Esophagus muscularis mucosa (tissue), 4 donors: ENCODE measurements around the gene HEXIM2. TPM values are rescaled to one million over a fixed set of nuclear protein-coding genes. Genes with fewer than 3 reads are reported as not detected.

ENCODE experiments used
- DNase-seq: peaks from one replicate; pipeline ENCODE4 v3.0.0-alpha.2; 2017; ENCODE audit errors: extremely low spot score
- H3K27ac ChIP-seq, 4 donors: fragments of 200-600 bp; sonication (generic); replicated peaks in 1 of 4; 1 replicate in 3 of 4; 2 replicates in 1 of 4; pipeline ENCODE4 v1.5.1; 2016 to 2019; ENCODE audit warnings: mild to moderate bottlenecking in 1 of 4
- H3K27me3 ChIP-seq, 4 donors: fragments of 200-600 bp; sonication (generic); one replicate each; pipeline versions ENCODE4 v1.5.1 to v1.6.0; 2016 to 2019
- H3K36me3 ChIP-seq, 4 donors: fragments of 200-600 bp; sonication (generic); one replicate each; pipeline ENCODE4 v1.5.1; 2016 to 2019
- H3K4me1 ChIP-seq, 4 donors: fragments of 200-600 bp; sonication (generic); one replicate each; pipeline ENCODE4 v1.5.1; 2016 to 2019
- H3K4me3 ChIP-seq, 4 donors: fragments of 200-600 bp; sonication (generic); 1 replicate in 2 of 4; 2 replicates in 2 of 4; pipeline ENCODE4 v1.5.1; 2016 to 2019; ENCODE audit warnings: mild to moderate bottlenecking in 4 of 4, moderate library complexity in 1 of 4
- H3K9me3 ChIP-seq, 4 donors: fragments of 200-600 bp; sonication (generic); 1 replicate in 3 of 4; 2 replicates in 1 of 4; pipeline ENCODE4 v1.5.1; 2016 to 2019
- EP300 ChIP-seq: sonication (generic); formaldehyde crosslinking; IDR thresholded peaks from one replicate; pipeline ENCODE4 v1.6.1; 2017; ENCODE audit warnings: antibody characterized with exemption
- POLR2A ChIP-seq: fragments of 450-650 bp; IDR thresholded peaks from one replicate; pipeline ENCODE4 v1.6.1; 2017; ENCODE audit warnings: antibody characterized with exemption, moderate library complexity, mild to moderate bottlenecking, low read depth
- POLR2AphosphoS5 ChIP-seq, 2 donors: sonication (generic); formaldehyde crosslinking; IDR thresholded peaks; one replicate each; pipeline ENCODE4 v1.6.1; 2017; ENCODE audit warnings: antibody characterized with exemption in 2 of 2
- WGBS: methylation state at CpG from one replicate; pipeline ENCODE4 v1.1.5; 2018; 5-methylcytosine and 5-hydroxymethylcytosine counted together
- intact Hi-C: fragments of 100-400 bp; cut with DNase I; formaldehyde crosslinking; loops from one replicate; pipeline ENCODE4 v1.15.1; 2023
- total RNA-seq, 4 donors: library from RNA; depleted of rRNA; stranded (reverse); fragments of >200 nt; gene quantifications; one replicate each; pipeline versions ENCODE4 v1.1.0 to v1.2.1, GENCODE V29; 2016
- TF ChIP-seq, protein P1 (sequence below), 3 experiments: fragments of 200-600 bp in 2 of 3; fragments of 450-650 bp in 1 of 3; sonication (generic) in 2 of 3; IDR thresholded peaks; one replicate each; pipeline ENCODE4 v1.5.1; 2017 to 2019; ENCODE audit warnings: antibody characterized with exemption in 3 of 3, mild to moderate bottlenecking in 2 of 3, moderate library complexity in 1 of 3

Gene HEXIM2
- total RNA-seq, 4 donors from 2014 or later, result 4.0 to 8.4 (median 7.0) TPM

DNA sequence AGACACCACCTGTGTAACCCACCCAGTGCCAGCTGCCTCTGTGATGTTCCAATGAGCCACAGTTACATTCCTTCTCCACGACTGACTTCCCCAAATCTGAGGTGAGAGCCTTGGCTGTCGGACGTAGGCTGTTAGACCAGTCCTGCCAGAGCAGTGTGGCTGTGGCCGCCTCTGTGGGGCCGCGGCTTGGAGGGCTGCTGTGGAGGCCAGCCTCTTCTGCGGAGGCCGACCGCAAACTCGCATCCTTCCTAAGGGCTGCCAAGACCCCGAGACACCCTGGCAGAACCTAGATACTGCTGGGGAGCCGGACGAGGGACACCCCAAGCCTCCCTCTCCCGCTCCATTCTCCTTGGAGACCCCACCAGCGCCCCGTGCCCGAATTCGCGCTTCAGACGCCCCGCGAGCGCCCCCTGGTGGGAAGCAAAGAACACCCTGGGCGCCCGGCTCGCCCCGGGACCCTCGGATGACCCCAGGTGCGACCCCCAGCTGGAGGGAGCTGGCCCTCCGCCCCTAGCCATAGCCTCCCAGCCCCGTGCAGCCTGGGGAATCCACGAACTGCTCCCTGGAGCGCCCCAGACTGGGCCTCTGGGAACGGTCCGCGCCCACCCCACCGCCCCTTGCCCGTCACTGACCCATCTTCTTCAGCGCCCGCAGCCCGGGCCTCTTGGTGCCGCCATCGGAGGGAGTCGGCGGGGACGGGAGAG lies 29.9 kb upstream of the HEXIM2 start:
- no peaks in the 10 kb centered on the region for H3K36me3 ChIP-seq
- peak overlapping the region; percentile 97 to 99 (median 98) for H3K27ac ChIP-seq
- H3K27me3 ChIP-seq, result no peaks in the 10 kb centered on the region
- no peak for TF ChIP-seq EP300
- no peak for TF ChIP-seq POLR2A
- TF ChIP-seq, protein P1, sequence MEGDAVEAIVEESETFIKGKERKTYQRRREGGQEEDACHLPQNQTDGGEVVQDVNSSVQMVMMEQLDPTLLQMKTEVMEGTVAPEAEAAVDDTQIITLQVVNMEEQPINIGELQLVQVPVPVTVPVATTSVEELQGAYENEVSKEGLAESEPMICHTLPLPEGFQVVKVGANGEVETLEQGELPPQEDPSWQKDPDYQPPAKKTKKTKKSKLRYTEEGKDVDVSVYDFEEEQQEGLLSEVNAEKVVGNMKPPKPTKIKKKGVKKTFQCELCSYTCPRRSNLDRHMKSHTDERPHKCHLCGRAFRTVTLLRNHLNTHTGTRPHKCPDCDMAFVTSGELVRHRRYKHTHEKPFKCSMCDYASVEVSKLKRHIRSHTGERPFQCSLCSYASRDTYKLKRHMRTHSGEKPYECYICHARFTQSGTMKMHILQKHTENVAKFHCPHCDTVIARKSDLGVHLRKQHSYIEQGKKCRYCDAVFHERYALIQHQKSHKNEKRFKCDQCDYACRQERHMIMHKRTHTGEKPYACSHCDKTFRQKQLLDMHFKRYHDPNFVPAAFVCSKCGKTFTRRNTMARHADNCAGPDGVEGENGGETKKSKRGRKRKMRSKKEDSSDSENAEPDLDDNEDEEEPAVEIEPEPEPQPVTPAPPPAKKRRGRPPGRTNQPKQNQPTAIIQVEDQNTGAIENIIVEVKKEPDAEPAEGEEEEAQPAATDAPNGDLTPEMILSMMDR (IDR thresholded peaks at IDR 0.05), result peak; percentile 81 to 90 (median 89)
- TF ChIP-seq POLR2AphosphoS5 (IDR thresholded peaks at IDR 0.05), result no peak
- DNase-seq, result no peak
- no peaks in the 10 kb centered on the region for H3K9me3 ChIP-seq
- peaks cover 59 to 79% (median 69%) of the 10 kb centered on the region in 4 donors for H3K4me1 ChIP-seq
- 16% methylated on average over 5 of the region's 46 CpGs for WGBS
- intact Hi-C loops, result loop anchor here (5.0 kb wide), 4 partner anchors 34 to 354 kb away; no protein-coding TSS in a partner anchor
- peak overlapping the region; percentile 87 to 97 (median 88) for H3K4me3 ChIP-seq

DNA sequence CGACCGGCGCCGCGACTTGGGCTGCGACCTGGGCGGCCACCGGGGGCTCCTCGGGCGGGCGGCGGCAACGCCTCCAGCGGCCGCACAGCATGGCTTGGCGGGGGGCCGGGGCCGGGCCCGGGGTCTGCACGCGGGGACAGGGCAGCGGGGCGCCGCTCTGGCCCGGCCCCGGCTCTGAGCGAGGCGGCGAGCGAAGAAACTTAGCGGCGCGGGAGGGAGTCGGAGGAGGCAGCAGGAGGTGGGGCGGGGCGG lies 29.4 kb upstream of the HEXIM2 start, which contains the start of gene PLCD3:
TSS of gene PLCD3 (minus strand) at position 196 of the 252 bp plus-strand sequence. CDS start at position 91, 105 bp downstream.
- no peak for DNase-seq
- H3K9me3 ChIP-seq, result no peaks in the 10 kb centered on the region
- peak within 1 kb of the TSS; percentile 87 to 97 (median 88) for H3K4me3 ChIP-seq
- peak within 1 kb of the TSS; percentile 97 to 99 (median 98) for H3K27ac ChIP-seq
- H3K4me1 ChIP-seq, result peaks cover 57 to 79% (median 69%) of the 10 kb centered on the region in 4 donors
- WGBS, result no CpG with 5 or more reads among the region's 36 CpGs
- TF ChIP-seq, protein P1 (IDR thresholded peaks at IDR 0.05), result no peak
- TF ChIP-seq POLR2AphosphoS5 (IDR thresholded peaks at IDR 0.05), result no peak
- TF ChIP-seq EP300, result no peak
- TF ChIP-seq POLR2A, result no peak
- peaks cover 0 to 3% (median 0%) of the 10 kb centered on the region in 4 donors for H3K36me3 ChIP-seq
- H3K27me3 ChIP-seq, result no peaks in the 10 kb centered on the region
- intact Hi-C loops, result loop anchor here (5.0 kb wide), 4 partner anchors 35 to 355 kb away; no protein-coding TSS in a partner anchor

DNA sequence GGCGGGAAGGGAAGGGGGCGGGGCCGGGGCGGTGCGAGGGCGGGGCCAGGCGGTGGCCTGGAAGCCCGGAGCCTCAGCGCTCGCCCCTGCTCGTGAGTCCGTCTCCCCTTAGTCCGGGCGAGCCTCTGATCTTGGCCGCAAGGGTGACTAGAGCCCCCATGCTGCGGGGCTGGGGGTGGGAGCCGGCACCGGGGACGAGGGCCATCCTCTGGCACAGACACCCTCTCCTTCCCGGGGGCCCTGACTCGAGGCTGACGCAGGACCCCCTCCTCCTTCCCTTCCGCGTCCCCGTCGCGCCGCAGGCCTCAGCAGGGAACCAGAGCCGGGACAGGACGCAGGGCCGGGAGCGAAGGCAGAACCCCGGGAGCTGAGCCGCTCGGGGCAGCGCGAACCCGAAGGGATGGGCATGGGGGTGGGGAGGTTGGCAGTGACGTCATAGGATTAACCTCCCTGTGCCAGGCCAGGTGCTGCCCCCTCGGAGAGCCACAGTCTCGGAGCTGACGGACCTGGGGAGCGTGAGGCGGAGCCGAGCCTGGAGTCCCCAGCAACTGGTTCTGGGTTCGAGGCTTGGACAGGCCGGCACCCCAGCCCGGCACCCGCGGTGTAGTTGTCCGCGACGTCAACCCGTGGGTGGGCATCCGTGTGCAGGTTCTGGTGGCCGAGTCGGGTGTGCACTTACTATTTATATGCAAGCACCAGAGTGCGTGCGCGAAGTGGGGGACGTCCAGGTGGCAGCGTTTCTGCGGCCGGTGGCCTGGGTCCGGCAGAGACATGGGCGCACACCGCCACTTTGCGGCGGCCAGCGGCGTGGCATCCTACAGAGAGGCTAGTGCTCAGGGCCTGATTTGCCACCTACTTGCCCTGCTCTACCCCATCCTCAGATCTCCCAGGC lies 28.9 kb upstream of the HEXIM2 start:
- H3K9me3 ChIP-seq, result no peaks in the 10 kb centered on the region
- WGBS, result 1% methylated on average over 13 of the region's 71 CpGs

More for the DNA sequence above, 28.9 kb upstream of the HEXIM2 start:
- peak overlapping the region; percentile 97 to 99 (median 98) for H3K27ac ChIP-seq
- peaks cover 53 to 76% (median 65%) of the 10 kb centered on the region in 4 donors for H3K4me1 ChIP-seq
- H3K27me3 ChIP-seq, result no peaks in the 10 kb centered on the region
- DNase-seq, result peak; percentile 97
- H3K4me3 ChIP-seq, result peak overlapping the region; percentile 87 to 97 (median 88)
- peaks cover 0 to 8% (median 2%) of the 10 kb centered on the region in 4 donors for H3K36me3 ChIP-seq
- TF ChIP-seq POLR2A, result peak; percentile 48
- no peak for TF ChIP-seq EP300
- TF ChIP-seq, protein P1 (IDR thresholded peaks at IDR 0.05), result peak; percentile 84 to 96 (median 84)
- TF ChIP-seq POLR2AphosphoS5 (IDR thresholded peaks at IDR 0.05), result peak; percentile 78 to 93
- intact Hi-C loops, result loop anchor here (5.0 kb wide), 4 partner anchors 36 to 356 kb away; no protein-coding TSS in a partner anchor
